HEK293T (cell line): ENCODE results near the gene EPM2AIP1.
"Not testable (repeated sequence)": the region's sequence is repeated elsewhere in the genome, so short reads cannot be mapped to it uniquely, and the experiment has no call there.

ENCODE experiments used
- CTCF ChIA-PET: fragments of 350-600 bp; formaldehyde crosslinking; extraction: SDS; loops from one replicate; lab custom pipeline; 2021; ENCODE audit warnings: antibody characterized with exemption, inconsistent platforms; lab: Yijun Ruan, JAX
- POLR2A ChIA-PET: fragments of 350-600 bp; formaldehyde crosslinking; extraction: SDS; loops from one replicate; lab custom pipeline; 2020; ENCODE audit warnings: antibody characterized with exemption, inconsistent platforms; lab: Yijun Ruan, JAX
- DNase-seq: peaks from one replicate; pipeline ENCODE4 v3.0.0; 2012; ENCODE audit warnings: mixed read lengths; ENCODE audit errors: extremely low spot score
- ARNT ChIP-seq: fragments of 450-650 bp; IDR thresholded peaks from 2 replicates; pipeline ENCODE4 v1.6.1; 2017; ENCODE audit warnings: mild to moderate bottlenecking
- BHLHE40 ChIP-seq: fragments of 450-650 bp; IDR thresholded peaks from 2 replicates; pipeline ENCODE4 v1.6.1; 2016; ENCODE audit warnings: mild to moderate bottlenecking, moderate library complexity, borderline replicate concordance
- CTBP1 ChIP-seq: fragments of 450-650 bp; IDR thresholded peaks from 2 replicates; pipeline ENCODE4 v1.6.1; 2016; ENCODE audit warnings: borderline replicate concordance
- ELF4 ChIP-seq: fragments of 450-650 bp; IDR thresholded peaks from 2 replicates; pipeline ENCODE4 v1.6.1; 2017; ENCODE audit warnings: antibody characterized with exemption
- FOXA1 ChIP-seq: fragments of 450-650 bp; IDR thresholded peaks from 2 replicates; pipeline ENCODE4 v1.6.1; 2016; ENCODE audit warnings: mild to moderate bottlenecking
- FOXK2 ChIP-seq: fragments of 450-650 bp; IDR thresholded peaks from 2 replicates; pipeline ENCODE4 v1.6.1; 2016; ENCODE audit warnings: mild to moderate bottlenecking
- FOXM1 ChIP-seq: fragments of 450-650 bp; IDR thresholded peaks from 2 replicates; pipeline ENCODE4 v1.6.1; 2017; ENCODE audit warnings: mild to moderate bottlenecking, borderline replicate concordance
- HDGF ChIP-seq: fragments of 450-650 bp; IDR thresholded peaks from 2 replicates; pipeline ENCODE4 v1.6.1; 2017; ENCODE audit warnings: antibody characterized with exemption, borderline replicate concordance
- L3MBTL2 ChIP-seq: fragments of 450-650 bp; conservative IDR thresholded peaks from 2 replicates; pipeline ENCODE4 v1.6.1; 2016; ENCODE audit warnings: mild to moderate bottlenecking
- LEF1 ChIP-seq: fragments of 450-650 bp; IDR thresholded peaks from 2 replicates; pipeline ENCODE4 v1.6.1; 2017; ENCODE audit warnings: mild to moderate bottlenecking, borderline replicate concordance
- NFRKB ChIP-seq: fragments of 450-650 bp; IDR thresholded peaks from 2 replicates; pipeline ENCODE4 v1.6.1; 2016; ENCODE audit warnings: mild to moderate bottlenecking, moderate library complexity
- SP1 ChIP-seq: fragments of 450-650 bp; IDR thresholded peaks from 2 replicates; pipeline ENCODE4 v1.6.1; 2017
- SUZ12 ChIP-seq: fragments of 450-650 bp; IDR thresholded peaks from 2 replicates; pipeline ENCODE4 v1.6.1; 2016; ENCODE audit warnings: mild to moderate bottlenecking
- TARDBP ChIP-seq: fragments of 450-650 bp; IDR thresholded peaks from 2 replicates; pipeline ENCODE4 v1.6.1; 2016
- ZNF384 ChIP-seq: fragments of 450-650 bp; IDR thresholded peaks from 2 replicates; pipeline ENCODE4 v1.6.1; 2016
- TF ChIP-seq, protein P1 (sequence below): fragments of 450-650 bp; IDR thresholded peaks from 2 replicates; pipeline ENCODE4 v1.6.1; 2016

Gene EPM2AIP1

DNA sequence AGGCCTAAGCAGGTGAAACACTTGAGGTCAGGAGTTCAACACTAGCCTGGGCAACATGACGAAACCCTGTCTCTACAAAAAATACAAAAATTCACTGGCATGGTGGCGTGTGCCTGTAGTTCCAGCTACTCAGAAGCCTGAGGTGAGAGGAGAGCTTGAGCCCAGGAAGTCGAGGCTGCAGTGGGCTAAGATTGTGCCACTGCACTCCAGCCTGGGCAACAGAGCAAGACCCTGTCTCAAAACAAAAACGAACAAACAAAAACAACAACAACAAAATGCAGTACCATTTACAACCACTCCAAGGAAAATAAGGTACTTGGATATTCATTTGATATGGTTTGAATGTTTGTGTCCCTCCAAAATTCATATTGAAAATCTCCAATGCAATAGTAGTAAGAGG lies 32.4 kb downstream of the EPM2AIP1 start:
- DNase-seq: no peak
- ChIA-PET POLR2A (interaction anchor here (1.4 kb wide), 1 partner anchor 33 kb away, joined by 3 read pairs; the partner anchor contains the start of genes EPM2AIP1 and MLH1), CTCF (no interaction called here)
- no peak for TF ChIP-seq L3MBTL2
- no peak for TF ChIP-seq CTBP1
- no peak for TF ChIP-seq FOXM1
- no peak for TF ChIP-seq BHLHE40
- TF ChIP-seq SUZ12: no peak
- no peak for TF ChIP-seq SP1
- no peak for TF ChIP-seq TARDBP
- TF ChIP-seq ELF4: no peak
- TF ChIP-seq HDGF: no peak

DNA sequence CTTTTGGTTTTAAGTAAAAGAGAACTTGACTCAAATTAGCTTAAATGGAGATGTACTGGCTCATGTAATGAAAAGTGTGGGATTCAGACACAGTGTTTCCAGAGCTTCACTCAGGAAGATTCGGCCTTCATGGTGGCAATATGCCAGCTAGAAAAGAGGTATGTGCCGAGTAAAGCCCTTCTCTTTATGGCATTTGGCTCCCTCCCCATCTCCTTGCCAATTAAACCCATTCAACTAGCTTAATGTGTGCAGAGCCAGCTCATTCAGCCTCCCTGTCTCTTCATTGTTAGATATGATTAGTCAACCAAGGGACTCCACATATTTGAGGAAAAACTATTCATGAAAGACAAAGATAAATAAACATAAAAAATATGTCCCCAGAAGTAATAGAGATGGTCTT lies 33.1 kb downstream of the EPM2AIP1 start:
- ChIA-PET POLR2A (interaction anchor here (1.4 kb wide), 1 partner anchor 33 kb away, joined by 3 read pairs; the partner anchor contains the start of genes EPM2AIP1 and MLH1), CTCF (interaction anchor here (0.6 kb wide), 1 partner anchor 511 kb away, joined by 3 read pairs; no protein-coding TSS in a partner anchor)
- no peak for DNase-seq
- no peak for TF ChIP-seq ARNT
- TF ChIP-seq LEF1: no peak
- TF ChIP-seq FOXA1: no peak
- TF ChIP-seq TARDBP: no peak
- no peak for TF ChIP-seq CTBP1

- DNase-seq: no peak
- POLR2A ChIA-PET: no interaction called here
- CTCF ChIA-PET: interaction anchor here (0.6 to 2.6 kb wide), 17 partner anchors 11 to 1004 kb away, joined by 3 to 13 read pairs (median 4); no protein-coding TSS in a partner anchor
- TF ChIP-seq ARNT (no peak), SUZ12 (no peak), ELF4 (no peak), FOXA1 (no peak), NFRKB (no peak), TARDBP (no peak), FOXM1 (no peak), ZNF384 (no peak), BHLHE40 (no peak), CTBP1 (no peak), L3MBTL2 (no peak), LEF1 (no peak), FOXK2 (no peak), SP1 (no peak)
- TF ChIP-seq, protein P1, sequence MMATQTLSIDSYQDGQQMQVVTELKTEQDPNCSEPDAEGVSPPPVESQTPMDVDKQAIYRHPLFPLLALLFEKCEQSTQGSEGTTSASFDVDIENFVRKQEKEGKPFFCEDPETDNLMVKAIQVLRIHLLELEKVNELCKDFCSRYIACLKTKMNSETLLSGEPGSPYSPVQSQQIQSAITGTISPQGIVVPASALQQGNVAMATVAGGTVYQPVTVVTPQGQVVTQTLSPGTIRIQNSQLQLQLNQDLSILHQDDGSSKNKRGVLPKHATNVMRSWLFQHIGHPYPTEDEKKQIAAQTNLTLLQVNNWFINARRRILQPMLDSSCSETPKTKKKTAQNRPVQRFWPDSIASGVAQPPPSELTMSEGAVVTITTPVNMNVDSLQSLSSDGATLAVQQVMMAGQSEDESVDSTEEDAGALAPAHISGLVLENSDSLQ: no peak
Observed at GRCh38 chr3:36957862-36958686, 34.9 kb downstream of the EPM2AIP1 start.

DNA sequence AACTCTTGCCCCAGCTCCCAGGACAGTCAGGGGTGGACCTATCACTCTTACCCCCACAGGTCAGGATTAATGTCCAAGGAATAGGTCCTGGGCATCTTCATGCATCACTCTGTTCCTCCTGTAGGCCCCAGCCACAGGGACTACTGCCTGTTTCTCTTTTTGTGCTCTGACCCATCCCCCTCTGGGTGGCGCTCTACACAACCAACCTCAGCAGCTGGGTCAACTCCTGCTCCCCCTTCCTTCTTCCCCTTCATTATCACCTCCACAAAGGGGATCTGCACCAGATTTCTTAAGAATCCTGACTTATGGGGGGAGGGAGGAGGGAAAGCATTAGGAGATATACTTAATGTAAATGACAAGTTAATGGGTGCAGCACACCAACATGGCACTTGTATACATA lies 35.9 kb downstream of the EPM2AIP1 start:
- POLR2A ChIA-PET: no interaction called here
- TF ChIP-seq FOXM1 (no peak), L3MBTL2 (no peak), HDGF (no peak), FOXA1 (no peak), ELF4 (no peak), SP1 (no peak), CTBP1 (no peak)
- DNase-seq: no peak
- CTCF ChIA-PET: interaction anchor here (0.6 to 2.6 kb wide), 4 partner anchors 12 to 1005 kb away, joined by 3 to 13 read pairs (median 6); no protein-coding TSS in a partner anchor

DNA sequence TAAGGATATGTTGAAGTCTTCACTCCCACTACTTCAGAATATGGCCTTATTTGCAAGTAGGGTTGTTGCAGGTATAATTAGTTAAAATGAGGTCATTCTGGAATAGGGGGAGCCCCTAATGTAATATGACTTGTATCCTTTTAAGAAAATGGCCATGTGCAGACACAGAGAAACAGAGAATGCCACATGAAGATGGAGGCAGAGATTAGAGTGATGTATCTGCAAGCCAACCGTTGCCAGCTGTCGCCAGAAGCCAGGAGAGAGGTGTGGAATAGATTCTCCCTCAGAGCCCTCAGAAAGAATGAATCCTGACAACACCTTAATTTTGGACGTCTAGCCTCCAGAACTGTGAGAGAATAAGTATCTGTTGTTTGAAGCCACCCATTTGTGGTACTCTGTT lies 36.8 kb downstream of the EPM2AIP1 start:
- TF ChIP-seq SUZ12: no peak
- no peak for TF ChIP-seq FOXM1
- TF ChIP-seq ELF4: no peak
- no peak for TF ChIP-seq CTBP1
- no peak for DNase-seq
- ChIA-PET POLR2A (no interaction called here), CTCF (no interaction called here)

- POLR2A ChIA-PET: no interaction called here
- TF ChIP-seq SUZ12: no peak
- CTCF ChIA-PET: no interaction called here
- DNase-seq: no peak
Observed at GRCh38 chr3:36954452-36955134, 38.3 kb downstream of the EPM2AIP1 start.

DNA sequence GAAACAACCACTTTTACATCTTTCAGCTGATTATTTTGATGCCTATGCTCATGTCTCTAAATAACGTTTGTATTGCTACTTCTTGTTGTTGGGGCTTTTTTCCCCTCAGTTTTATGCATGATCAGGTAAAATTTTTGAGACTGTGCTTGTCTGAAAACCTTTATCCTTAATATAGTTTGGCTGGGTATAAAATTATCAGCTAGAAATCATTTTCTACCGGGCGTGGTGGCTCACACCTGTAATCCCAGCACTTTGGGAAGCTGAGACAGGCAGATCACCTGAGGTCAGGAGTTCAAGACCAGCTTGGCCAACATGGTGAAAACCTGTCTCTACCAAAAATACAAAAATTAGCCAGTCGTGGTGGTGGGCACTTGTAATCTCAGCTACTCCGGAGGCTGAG lies 45.1 kb downstream of the EPM2AIP1 start:
- CTCF ChIA-PET, POLR2A ChIA-PET, DNase-seq: not testable (repeated sequence)

GRCh38 chr3:36945333-36945980 lies 47.5 kb downstream of the EPM2AIP1 start:
- no peak for DNase-seq
- TF ChIP-seq TARDBP (no peak), SUZ12 (no peak), NFRKB (no peak), HDGF (no peak), SP1 (no peak), ARNT (no peak), L3MBTL2 (no peak), ELF4 (no peak), LEF1 (no peak), ZNF384 (no peak), CTBP1 (no peak), FOXA1 (no peak), FOXK2 (no peak), FOXM1 (no peak)
- TF ChIP-seq, protein P1: no peak
- ChIA-PET POLR2A (no interaction called here), CTCF (no interaction called here)
